ENCODE results near the gene DGKZ.

Gene DGKZ

DNA sequence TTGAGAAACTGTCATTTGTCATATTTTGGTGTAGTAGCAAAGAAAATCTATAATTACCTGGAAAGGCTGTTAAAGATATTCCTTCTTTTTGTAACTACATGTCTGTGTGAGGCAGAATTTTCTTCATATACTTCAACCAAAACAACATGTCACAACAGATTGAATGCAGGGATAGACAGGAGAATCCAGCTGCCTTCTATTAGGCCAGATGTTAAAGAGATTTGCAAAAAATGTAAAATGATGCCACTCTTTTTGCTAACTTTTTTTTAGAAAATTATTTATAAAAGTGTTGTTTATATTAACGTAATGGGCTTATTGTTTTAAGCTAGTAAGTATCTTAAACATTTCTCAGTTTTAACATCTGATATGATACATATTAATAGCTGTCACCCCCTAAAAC is 12.7 kb downstream of the DGKZ start:
- TF ChIP-seq MYC (IDR thresholded peaks at IDR 0.05; ENCODE audit: low read depth, low read length) (no peak), POLR2A (IDR thresholded peaks at IDR 0.05; ENCODE audit: extremely low read depth, insufficient read length) (no peak)
- TF ChIP-seq, protein P1, sequence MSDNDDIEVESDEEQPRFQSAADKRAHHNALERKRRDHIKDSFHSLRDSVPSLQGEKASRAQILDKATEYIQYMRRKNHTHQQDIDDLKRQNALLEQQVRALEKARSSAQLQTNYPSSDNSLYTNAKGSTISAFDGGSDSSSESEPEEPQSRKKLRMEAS (IDR thresholded peaks at IDR 0.05; ENCODE audit: low read depth, low read length), result no peak
- TF ChIP-seq, protein P2, sequence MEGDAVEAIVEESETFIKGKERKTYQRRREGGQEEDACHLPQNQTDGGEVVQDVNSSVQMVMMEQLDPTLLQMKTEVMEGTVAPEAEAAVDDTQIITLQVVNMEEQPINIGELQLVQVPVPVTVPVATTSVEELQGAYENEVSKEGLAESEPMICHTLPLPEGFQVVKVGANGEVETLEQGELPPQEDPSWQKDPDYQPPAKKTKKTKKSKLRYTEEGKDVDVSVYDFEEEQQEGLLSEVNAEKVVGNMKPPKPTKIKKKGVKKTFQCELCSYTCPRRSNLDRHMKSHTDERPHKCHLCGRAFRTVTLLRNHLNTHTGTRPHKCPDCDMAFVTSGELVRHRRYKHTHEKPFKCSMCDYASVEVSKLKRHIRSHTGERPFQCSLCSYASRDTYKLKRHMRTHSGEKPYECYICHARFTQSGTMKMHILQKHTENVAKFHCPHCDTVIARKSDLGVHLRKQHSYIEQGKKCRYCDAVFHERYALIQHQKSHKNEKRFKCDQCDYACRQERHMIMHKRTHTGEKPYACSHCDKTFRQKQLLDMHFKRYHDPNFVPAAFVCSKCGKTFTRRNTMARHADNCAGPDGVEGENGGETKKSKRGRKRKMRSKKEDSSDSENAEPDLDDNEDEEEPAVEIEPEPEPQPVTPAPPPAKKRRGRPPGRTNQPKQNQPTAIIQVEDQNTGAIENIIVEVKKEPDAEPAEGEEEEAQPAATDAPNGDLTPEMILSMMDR (IDR thresholded peaks at IDR 0.05; ENCODE audit: low read depth, low read length), result no peak
- no peak for DNase-seq (ENCODE audit: low read depth)
- no peak overlapping the region for H3K4me3 ChIP-seq (ENCODE audit: low read depth, low read length)

DNA sequence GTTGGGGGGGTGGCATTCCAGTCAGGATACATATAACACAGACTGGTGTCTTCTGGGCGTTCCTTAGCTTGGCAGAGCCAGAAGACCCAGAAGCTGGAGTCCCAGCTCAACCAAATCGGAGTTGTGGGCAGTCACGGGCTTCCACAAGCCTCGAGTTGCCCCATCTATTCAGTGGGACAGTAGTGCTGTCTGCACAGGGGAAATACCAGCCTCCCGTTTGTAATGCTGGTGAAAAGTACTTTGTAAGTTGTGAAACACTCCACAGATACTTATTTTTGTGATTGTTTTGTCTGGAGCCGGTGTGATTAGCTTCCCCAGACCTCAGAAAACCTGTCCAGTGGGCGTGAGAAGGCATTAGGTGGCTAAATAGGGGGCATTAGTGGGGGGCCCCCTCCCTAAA is 13.6 kb downstream of the DGKZ start:
- TF ChIP-seq MYC (IDR thresholded peaks at IDR 0.05; ENCODE audit: low read depth, low read length) (no peak), POLR2A (IDR thresholded peaks at IDR 0.05; ENCODE audit: extremely low read depth, insufficient read length) (no peak)
- TF ChIP-seq, protein P2 (IDR thresholded peaks at IDR 0.05; ENCODE audit: low read depth, low read length), result no peak
- TF ChIP-seq, protein P1 (IDR thresholded peaks at IDR 0.05; ENCODE audit: low read depth, low read length), result no peak
- peak; percentile 70 for DNase-seq (ENCODE audit: low read depth)
- peak overlapping the region; percentile 78 for H3K4me3 ChIP-seq (ENCODE audit: low read depth, low read length)

DNA sequence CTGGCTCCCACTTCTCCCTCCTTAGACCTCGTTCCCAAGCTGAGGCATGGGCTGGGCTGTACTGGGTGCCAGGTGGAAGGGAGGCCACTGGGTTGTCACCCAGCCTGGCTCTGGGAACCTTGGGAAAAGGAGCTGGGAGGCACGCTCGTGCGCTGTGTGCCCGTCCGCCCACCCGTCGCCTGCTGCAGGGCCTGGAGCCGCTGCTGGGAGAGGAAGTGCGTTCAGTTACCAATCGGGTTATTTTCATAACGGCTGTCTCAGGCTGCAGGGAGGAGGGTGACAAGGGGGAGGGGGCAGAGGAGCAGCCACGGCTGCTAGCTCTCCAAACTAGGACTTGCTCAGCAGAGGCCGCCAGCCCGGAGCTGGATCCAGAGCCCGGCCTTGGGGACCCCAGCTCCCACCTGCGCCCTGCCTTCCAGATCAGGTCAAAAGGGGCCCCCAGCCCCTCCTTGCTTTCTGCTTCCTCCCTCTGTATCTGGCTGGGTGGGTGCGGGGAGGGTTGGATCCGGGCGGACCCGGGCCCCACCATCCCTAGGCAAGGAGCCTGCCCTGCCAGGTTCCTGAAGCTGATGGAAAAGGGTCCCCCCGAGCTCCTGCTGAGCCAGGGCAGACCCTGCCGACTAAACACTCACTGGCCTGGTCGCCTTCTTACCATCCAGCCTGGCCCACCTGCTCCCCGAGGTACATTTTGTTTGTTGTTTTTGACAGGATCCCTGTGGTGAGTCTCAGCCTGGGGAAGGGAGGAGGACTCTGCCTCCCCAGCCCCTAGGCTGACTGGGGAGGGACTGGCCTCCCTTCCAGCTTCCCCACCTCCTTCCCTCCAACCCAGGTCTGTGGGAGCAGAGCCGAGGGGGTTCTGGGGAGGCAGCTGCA is 14.3 kb downstream of the DGKZ start:
- peak; percentile 94 for DNase-seq (ENCODE audit: low read depth)
- TF ChIP-seq POLR2A (IDR thresholded peaks at IDR 0.05; ENCODE audit: extremely low read depth, insufficient read length) (peak; percentile 77), MYC (IDR thresholded peaks at IDR 0.05; ENCODE audit: low read depth, low read length) (no peak)
- TF ChIP-seq, protein P2 (IDR thresholded peaks at IDR 0.05; ENCODE audit: low read depth, low read length), result no peak
- TF ChIP-seq, protein P1 (IDR thresholded peaks at IDR 0.05; ENCODE audit: low read depth, low read length), result 0 out of 2 replicates have a peak, but pooled peaks have one; percentile 51
- peak overlapping the region; percentile 78 for H3K4me3 ChIP-seq (ENCODE audit: low read depth, low read length)

DNA sequence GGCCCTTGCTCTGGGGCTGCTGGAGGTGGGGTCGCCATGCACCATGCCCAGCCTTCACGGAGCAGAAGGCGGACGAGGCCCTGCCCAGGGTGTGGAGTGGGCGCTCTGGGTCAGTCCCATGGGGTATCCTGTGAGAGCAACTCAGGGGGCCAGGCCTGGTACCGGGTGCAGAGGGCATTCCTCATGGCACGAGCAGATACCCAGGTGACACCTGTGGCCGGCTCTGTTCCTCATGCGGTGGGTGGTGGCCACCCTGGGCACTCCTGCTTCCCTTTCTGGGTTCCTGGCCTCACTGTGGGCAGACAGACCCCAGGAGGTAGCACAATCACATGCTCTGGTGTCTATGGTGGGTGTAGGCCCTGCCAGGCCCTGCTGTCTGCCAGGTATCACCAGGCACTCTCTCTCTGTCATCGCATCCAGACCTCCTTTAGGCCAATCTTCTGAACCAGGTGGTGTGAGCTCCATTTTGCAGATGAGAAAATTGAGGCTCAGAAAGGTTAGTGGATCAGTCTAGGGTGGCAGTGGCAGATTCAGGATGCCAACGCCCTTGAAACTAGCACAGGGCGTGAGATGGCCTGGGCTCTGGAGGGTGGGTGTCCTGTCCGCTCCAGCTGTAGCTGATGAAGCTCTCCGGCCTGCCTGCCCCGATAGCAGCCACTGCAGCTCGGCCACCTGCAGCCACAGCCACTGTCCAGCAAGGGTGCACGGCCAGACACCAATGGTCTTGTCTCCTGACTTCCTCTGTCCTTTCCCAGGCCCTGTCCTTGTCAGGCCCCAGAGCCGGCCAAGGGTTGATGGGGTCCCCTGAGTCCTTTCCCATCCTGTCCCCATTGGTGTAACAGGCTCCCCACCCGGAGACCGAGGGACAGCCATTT is 15.1 kb downstream of the DGKZ start:
- TF ChIP-seq, protein P1 (IDR thresholded peaks at IDR 0.05; ENCODE audit: low read depth, low read length), result no peak
- TF ChIP-seq MYC (IDR thresholded peaks at IDR 0.05; ENCODE audit: low read depth, low read length), result no peak
- TF ChIP-seq POLR2A (IDR thresholded peaks at IDR 0.05; ENCODE audit: extremely low read depth, insufficient read length), result no peak
- TF ChIP-seq, protein P2 (IDR thresholded peaks at IDR 0.05; ENCODE audit: low read depth, low read length), result no peak
- peak overlapping the region; percentile 78 for H3K4me3 ChIP-seq (ENCODE audit: low read depth, low read length)

DNA sequence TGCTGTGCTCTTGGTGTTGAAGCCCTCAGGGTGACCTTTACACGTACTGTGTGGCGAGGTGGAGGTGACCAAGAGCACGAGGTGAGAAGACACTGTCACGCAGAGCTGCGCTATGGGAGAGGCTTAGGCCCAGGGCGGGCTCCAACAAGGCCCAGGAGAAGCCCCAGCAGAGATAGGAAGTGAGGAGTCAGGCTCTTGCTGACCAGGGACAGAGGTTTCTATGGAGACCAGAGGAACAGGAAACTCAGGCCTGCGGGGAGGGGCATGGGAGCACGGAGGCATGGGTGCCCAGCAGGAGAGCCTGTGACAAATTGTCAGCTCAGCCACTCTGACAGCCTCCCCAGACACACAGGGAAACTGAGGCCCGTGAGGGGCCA is 15.8 kb downstream of the DGKZ start:
- DNase-seq (ENCODE audit: low read depth), result peak; percentile 78
- TF ChIP-seq, protein P2 (IDR thresholded peaks at IDR 0.05; ENCODE audit: low read depth, low read length), result no peak
- TF ChIP-seq, protein P1 (IDR thresholded peaks at IDR 0.05; ENCODE audit: low read depth, low read length), result peak; percentile 42; the same call in 1 of the 2 replicates
- TF ChIP-seq POLR2A (IDR thresholded peaks at IDR 0.05; ENCODE audit: extremely low read depth, insufficient read length) (no peak), MYC (IDR thresholded peaks at IDR 0.05; ENCODE audit: low read depth, low read length) (no peak)
- peak overlapping the region; percentile 78 for H3K4me3 ChIP-seq (ENCODE audit: low read depth, low read length)

More for the DNA sequence above, 15.1 kb downstream of the DGKZ start:
- peak; percentile 23 for DNase-seq (ENCODE audit: low read depth)
